ENCODE measurements around the gene RIT2.
"Not testable (repeated sequence)": the region's sequence is repeated elsewhere in the genome, so short reads cannot be mapped to it uniquely, and the experiment has no call there.

The RIT2 gene

DNA sequence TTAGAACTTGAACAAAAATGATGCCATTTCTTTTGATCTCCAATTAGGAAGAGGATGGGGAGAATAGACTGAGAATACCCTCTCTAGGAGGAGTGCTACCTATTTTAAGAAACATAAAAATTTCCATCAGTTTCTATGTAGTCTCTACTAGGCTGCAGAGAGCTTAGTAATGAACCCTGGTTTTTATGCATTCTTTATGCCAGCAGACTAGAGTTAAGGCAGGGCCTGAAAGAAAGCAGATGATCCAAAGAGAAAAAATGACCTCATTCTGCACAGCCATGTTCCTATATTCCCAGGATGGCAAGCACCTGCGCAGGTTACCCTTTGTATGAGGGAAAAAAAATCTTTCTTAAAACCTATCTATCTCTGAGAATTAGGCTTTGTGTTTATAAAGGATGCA, 254.9 kb downstream of the RIT2 start:
- no peak overlapping the region for H3K27ac ChIP-seq
- DNase-seq (ENCODE audit: low read depth, low spot score) = no peak

DNA sequence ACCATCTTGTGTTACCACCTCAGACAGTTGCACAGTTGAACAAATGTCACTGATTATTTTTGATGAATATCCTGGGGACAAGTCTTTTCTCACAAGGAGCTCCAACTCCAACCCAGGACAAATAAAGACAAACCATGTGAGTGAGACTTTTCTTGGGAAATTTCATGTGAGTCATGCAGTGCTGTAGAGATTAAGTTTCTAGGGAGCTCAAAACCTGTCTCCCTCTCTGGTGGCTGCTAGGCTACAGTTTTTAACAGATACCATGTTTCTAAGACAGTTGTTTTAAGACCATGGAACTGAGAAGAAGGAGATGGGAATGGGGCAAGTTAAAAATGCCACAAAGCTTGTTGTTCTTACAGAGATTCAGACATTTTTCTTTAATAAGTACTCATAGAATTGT, 255.5 kb downstream of the RIT2 start:
- H3K27ac ChIP-seq = no peak overlapping the region
- DNase-seq (ENCODE audit: low read depth, low spot score) = no peak

DNA sequence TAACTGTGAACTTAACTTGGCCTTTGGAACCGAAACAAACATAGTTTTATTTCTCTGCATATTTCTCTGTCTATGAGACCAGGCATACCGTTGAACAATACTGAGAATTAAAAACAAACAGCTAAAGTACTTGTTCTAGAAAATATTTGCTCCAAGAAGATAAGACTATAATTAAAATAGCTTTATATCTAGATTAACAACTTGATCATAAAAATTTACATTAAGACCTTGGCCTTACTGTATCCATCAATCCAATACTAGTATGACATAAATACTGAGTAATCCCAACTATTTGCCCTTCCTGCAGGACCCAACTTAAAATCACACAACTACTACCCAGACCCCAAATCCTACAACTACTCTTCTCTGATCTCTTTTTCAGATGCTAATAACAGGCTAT, 260.9 kb downstream of the RIT2 start:
- no peak overlapping the region for H3K27ac ChIP-seq
- no peak for DNase-seq (ENCODE audit: low read depth, low spot score)

DNA sequence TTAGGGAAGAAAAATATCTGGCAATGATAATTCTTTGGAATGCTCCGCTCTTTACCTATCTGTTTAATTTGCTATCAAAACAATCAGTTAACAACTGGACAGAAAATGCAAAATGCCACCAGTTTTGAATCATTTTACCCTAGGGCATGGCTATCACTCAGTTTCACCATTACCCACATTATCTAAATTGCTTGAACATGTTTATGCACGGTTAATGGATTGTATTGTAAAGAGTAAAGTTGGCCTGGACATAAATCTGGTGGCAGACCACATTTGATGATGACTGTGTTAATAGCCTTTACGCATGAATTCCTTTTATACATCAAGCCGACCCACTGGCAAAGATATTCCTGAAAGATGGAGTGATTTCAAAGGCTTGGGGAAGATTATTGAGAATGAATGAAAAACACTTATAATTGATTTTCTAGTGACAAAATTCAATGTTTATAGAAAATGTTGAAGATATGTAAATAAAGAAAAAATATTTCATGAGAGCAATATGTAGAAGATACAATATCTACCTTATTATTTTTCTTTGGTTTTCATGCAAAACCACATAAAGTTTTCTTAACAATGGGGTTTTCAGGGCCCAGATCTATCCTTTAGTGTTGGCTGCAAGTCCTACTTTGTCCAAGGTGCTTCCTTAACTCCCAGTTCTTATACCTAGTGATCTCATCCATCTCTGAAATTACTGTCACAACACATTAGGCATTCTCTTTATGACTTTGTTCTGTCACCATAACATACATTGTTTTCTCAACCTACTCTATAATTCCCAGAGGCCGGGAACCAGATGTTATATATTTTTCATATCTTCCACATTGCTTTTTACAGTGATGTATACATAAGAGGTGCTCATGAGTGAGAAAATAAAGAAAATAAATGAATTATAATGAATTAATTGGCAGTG, 265.1 kb downstream of the RIT2 start:
- no peak overlapping the region for H3K27ac ChIP-seq
- DNase-seq (ENCODE audit: low read depth, low spot score) = no peak

DNA sequence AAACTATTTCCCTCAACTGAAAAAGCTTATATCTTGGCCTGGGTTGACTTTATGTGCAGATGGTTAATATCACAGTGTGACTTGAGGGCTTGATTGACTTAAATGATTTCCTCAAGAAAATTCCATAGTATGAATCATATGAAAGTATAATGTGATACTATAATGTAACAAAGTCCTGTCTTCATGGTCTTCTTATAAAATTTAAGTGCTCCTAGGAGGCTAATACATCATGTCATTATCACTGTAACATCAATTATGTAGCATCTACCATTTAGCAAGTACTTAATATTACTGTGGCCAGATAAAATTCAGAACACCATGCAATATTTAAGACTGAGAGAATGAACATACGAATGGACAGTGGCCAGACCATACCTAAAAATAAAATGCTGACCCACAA, 276.1 kb downstream of the RIT2 start:
- H3K27ac ChIP-seq = no peak overlapping the region
- no peak for DNase-seq (ENCODE audit: low read depth, low spot score)

DNA sequence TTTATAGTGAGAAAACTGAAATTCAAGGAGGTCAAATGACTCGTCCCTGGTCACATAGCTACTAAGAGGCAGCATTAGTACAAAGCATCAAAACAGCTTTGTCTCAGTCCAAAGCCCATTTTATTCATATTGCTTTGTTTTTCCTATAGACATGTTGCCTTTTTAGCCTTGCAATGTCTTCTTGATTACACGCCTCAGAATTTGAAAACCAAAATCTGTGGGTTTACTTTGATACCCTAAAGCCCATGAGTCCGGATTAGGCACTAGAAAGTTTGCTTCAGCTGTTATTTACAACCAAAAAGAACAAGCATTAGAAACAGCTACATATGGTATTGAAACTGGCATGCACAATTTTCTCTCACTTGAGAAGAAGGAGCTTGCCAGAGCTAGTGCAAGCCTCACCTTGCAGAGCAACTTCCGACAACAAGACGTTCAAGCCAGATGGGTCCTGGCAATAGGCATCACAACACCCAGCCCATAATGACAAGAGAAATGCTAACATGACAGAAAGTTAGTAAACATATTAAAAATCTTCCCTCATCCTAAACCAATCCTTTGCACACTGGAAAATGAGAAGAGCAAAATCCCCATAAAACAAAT, 276.8 kb downstream of the RIT2 start:
- no peak for DNase-seq (ENCODE audit: low read depth, low spot score)

DNA sequence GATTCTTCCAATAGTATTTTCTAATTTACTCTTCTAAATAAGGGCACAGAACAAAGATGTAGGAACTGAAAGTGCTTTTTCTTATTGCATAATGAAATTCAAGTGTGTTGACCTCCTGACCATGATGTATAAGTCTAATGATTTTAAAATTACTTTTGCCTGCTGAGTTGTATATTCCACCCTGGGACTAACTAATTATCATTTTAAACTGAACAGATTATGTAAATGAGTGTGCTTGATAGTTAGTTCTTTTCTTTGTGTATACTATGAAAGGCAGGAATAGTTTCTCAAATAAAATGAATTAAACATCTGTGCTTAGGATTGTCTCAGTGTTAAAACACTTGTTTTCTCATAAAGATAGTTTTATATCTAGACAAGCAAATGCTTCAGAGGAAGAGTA, 284.5 kb downstream of the RIT2 start:
- no peak for DNase-seq (ENCODE audit: low read depth, low spot score)
- no peak overlapping the region for H3K27ac ChIP-seq

More for the DNA sequence above, 276.8 kb downstream of the RIT2 start:
- no peak overlapping the region for H3K27ac ChIP-seq

DNA sequence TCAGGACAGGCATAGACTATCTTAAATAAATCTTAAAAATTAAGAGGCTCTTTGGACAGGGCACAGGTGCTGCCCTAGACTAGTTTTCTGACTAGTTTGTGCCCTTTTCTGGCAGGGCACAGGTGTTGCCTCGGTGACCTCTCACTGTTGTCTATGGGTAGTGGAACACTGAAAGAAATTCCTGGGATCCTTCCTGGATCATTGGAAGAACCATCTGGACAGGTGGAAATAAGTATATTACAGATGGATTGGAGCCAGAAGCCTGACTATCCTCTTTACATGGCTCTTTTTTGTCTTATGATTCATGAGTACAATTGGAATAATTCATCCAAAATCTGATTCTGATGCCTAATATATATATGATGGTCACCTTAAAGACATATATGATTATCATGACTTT, 286.6 kb downstream of the RIT2 start:
- H3K27ac ChIP-seq = no peak overlapping the region
- DNase-seq (ENCODE audit: low read depth, low spot score) = no peak

DNA sequence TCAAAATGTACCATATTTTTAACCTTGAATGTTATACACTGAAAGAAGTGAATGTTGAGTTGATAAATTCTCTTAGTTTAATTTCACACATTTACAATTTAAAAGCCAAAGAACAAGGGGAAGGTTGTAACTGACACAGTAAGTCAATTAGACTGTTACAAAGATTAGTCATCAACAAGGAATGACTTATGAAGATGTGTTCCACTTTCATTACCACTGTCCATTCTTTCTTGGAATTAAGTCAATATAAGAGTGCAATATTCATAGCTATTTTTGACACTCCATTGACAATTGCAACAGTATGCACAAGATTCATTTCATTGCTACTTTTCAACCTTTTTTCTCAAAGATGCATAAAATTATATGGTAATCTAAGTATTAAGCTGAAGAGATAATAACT, 291.3 kb downstream of the RIT2 start:
- no peak overlapping the region for H3K27ac ChIP-seq
- DNase-seq (ENCODE audit: low read depth, low spot score) = no peak

DNA sequence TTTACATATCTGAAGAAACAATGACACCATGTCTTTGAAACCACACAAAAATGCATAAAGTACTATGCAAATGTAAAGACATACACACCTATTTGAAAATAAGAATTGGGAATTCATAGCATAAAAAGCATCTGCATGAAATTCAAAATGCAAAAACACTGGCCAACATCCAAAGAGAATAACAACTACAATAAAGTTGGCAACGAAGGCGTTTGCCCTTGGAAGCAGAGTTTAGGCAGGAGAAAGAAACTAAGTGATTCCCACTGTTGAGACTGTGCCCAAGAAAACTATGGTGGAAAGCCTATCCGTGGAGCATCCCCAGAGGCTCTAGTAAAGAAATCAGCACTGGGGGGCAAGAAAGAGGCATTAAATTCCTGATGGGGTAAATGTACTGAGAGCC, 292.8 kb downstream of the RIT2 start:
- DNase-seq (ENCODE audit: low read depth, low spot score) = no peak
- no peak overlapping the region for H3K27ac ChIP-seq

DNA sequence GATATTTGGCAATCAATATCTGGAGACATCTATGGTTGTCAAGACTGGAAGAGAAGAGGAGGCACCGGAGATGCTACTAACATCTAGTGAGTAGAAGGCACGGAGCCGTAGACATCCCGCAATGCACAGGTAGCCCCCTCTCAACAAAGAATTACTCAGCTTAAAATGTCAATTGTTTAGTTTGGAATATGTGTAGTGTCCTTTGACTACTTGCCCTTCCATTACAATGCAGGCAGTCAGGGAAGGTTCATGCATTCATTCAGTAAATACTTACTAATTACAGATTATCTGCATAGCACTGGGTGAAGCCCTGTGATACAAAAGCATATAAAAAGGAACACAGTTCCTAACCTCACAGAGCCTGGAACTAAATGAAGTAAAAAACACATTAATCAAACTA, 294.0 kb downstream of the RIT2 start:
- H3K27ac ChIP-seq = no peak overlapping the region
- no peak for DNase-seq (ENCODE audit: low read depth, low spot score)

DNA sequence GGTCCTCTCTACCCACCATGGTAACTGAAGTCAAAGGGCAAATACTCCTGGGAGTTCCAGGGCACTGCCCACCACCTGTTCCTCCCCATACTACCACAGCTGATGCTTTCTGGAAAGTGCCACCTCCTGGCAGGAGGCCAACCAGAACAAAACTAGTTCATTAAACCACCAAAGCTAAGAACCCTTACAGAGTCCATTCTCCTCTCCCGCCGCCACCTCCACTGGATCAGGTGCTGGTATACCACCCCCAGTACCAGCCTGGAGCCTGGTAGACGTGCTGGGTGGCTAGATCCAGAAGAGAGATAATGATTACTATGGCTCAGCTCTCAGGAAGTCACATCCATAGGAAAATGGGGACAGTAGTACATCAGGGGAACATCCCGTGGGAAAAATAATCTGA, 300.9 kb downstream of the RIT2 start:
- no peak for DNase-seq (ENCODE audit: low read depth, low spot score)
- no peak overlapping the region for H3K27ac ChIP-seq

DNA sequence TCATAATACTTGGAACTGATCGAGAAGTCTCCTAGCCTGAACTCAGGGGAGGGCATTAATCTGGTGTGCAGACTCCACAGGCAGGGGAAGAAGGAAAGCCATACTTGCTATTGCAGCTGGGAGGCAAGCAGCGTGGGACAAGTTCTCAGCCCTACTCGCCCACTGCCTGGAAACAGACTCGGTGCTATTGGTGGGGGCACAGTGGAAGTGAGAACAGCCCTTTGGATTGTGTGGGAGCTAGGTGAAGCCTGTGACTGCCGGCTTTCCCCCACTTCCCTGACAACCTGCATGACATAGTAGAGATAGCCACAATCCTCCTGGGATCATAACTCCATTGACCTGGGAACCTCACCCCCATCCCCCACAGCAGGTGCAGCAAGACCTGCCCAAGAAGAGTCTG, 301.3 kb downstream of the RIT2 start:
- H3K27ac ChIP-seq = no peak overlapping the region
- DNase-seq (ENCODE audit: low read depth, low spot score) = no peak

DNA sequence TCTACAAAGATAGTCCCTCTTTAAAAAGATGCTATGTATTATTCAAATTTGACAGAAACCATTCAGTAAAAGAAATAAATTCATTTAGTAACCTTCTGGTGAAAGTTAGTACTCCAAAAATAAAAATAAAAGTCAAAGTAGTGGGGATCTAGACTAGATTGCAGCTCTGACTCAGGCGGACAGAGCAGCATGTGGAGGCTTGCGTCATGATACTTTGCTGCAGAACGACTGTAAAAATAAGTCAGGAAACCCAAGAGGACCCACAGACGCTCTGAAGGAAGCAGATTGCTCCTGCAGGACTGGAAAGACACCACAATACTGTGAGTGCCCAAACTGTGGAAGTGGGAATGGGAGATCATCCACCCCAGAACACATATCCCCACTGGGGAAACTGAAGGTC, 301.9 kb downstream of the RIT2 start:
- DNase-seq (ENCODE audit: low read depth, low spot score) = no peak
- H3K27ac ChIP-seq = no peak overlapping the region

DNA sequence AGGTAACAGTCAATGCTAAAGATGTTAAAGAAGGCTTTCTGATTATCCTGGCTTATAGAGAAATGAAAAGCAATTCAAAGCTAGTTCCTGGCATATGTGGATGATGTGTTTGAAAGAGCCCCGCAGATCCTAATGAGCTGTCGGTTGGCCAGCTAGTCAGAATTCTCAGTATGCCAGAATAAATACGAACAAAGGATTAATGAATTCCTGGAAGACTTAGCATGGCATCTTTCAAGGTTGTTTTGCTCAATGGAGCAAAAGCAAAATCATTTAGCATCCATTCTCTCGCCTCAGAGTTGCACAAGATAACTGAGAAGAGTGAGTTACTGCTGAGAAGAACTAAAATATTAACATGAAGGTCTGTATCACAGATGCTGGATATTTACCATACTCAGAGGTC, 307.6 kb downstream of the RIT2 start:
- no peak for DNase-seq (ENCODE audit: low read depth, low spot score)
- H3K27ac ChIP-seq = no peak overlapping the region

DNA sequence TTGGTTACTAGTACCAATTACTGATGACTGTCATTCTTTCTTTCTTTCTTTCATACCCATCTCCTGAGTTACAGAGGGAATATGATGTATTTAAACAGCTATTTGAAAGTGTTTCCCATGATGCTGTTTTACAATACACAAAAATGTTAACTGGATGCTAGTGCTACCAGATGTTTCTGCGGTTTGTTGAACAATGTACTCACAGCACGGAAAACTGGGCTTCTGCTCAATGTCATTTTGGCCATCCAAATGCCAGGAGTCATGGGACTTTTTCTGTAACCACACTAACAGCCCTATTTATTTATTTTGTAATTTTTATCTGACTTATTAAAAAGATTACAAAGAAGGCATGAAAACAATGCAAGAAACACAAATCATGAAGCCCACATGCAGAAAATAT, 313.8 kb downstream of the RIT2 start:
- DNase-seq (ENCODE audit: low read depth, low spot score) = no peak
- no peak overlapping the region for H3K27ac ChIP-seq

DNA sequence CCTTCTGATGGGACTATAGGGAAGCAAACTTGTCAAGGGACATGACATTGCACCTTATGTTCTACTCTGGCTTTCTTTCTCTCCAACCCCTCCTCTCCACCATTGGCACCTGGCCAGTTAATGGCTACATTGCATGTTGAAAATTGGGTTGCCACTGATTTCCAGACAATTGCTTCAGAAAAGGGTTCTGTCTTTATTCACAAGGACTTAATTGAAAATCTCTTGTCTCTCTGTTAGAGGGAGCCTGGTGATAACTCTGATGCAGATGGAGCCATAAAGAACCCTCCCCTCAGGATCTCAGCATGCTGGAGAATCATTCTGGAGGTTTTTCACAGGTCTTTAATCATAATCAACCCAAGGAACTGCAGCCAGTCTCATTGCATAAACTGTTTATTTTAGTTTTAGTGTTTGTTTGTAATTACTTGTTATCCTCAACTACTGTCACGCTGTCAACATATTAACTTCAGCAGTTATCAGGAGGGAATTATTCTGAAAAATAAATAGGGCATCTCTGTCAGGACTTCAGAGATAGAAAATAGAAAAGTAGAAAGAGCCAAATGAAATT, 316.8 kb downstream of the RIT2 start:
- DNase-seq (ENCODE audit: low read depth, low spot score) = no peak
- H3K27ac ChIP-seq = no peak overlapping the region

DNA sequence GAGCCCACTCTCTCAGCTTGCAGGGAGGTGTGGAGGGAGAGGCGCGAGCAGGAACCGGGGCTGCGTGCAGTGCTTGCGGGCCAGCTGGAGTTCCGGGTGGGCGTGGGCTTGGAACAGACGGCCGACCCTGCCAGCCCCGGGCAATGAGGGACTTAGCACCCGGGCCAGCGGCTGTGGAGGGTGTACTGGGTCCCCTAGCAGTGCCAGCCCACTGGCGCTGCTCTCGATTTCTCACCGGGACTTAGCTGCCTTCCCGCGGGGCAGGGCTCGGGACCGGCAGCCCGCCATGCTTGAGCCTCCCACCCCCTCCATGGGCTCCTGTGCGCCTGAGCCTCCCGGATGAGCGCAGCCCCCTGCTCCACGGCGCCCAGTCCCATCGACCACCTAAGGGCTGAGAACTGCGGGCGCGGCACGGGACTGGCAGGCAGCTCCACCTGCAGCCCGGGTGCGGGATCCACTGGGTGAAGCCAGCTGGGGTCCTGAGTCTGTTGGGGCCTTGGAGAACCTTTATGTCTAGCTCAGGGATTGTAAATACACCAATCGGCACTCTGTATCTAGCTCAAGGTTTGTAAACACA, 320.2 kb downstream of the RIT2 start:
- not testable (repeated sequence) for H3K27ac ChIP-seq; DNase-seq (ENCODE audit: low read depth, low spot score)

DNA sequence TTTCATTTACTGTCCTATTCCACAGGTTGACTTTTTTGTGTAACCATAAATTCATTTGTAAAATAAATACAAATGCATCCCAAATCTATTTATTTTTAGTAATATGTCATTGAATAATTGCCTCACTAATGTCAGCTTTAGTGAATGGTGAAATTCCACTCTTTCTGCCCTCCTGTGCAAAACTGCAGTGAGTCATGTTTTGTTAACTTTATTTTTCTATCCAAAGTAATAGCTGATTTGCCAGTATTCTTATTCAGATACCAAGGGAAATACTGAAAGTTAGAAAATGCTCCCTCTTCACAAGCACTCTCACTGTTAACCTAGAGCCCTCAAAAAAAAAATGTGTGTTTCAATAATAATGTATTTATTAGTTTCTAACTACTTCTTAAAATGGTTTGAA, 322.8 kb downstream of the RIT2 start:
- DNase-seq (ENCODE audit: low read depth, low spot score) = no peak
- H3K27ac ChIP-seq = no peak overlapping the region

DNA sequence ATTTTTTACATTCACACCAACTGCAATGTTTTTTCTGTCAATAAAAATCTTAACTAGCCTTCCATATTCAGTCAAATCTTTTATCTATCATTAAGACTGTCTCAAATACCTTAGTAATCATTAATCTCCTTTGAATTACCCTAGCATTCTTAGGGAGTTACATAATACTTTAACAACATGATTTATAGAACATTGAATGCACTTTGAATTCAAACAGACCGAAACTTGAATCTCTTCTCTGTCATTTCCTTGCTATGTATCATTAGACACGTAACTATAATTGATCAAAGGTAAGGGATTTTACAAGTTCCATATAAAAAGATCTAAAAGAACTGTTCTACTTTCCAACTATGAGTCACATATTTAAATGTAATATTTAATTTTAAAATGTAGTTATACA, 330.9 kb downstream of the RIT2 start:
- H3K27ac ChIP-seq = no peak overlapping the region
- DNase-seq (ENCODE audit: low read depth, low spot score) = no peak

DNA sequence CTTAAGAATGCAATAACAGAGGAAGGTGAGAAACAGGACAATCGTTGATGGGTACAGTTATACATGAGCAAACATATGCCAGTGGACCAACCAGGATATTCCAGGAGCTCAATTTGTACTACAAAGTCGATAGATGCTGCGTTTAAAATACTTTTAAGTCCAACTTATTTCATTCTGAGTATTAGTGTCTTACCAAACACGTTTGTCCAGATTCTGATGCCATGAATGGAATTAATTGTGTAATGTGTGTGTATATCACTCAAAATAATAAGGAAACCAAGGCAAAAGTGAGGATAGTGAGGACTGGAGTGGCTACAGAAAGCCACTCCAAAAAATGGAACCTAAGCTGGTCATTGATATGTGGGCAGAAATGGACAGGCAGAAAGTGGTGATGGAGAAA, 332.6 kb downstream of the RIT2 start:
- H3K27ac ChIP-seq = no peak overlapping the region
- DNase-seq (ENCODE audit: low read depth, low spot score) = no peak

Data from epithelial cell of prostate (primary cell).